ENCODE results near the gene NUMBL.

DNA sequence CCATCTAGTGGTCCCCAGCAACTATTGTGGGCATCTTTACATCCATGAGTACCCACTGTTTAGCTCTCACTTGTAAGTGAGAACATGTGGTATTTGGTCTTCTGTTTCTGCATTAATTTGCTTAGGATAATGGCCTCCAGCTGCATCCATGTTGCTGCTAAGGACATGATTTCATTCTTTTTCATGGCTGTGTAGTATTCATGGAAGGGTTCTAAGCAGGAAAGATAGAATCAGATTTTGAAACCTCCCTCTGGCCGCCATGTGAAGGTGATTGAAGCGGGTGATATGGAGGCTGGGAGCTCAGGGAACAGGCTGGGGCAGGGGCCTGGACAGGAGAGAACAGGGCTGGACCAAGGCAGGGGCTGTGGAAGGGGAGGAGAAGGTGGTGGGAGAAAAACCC is 69.2 kb downstream of the NUMBL start:
- TF ChIP-seq POLR2AphosphoS5 (IDR thresholded peaks at IDR 0.05; ENCODE audit: low read depth, low read length) (no peak), EP300 (IDR thresholded peaks at IDR 0.05; ENCODE audit: low read depth in 2 of 2, low read length in 2 of 2) (no peak), EP300 (CRISPR knock-in tag; IDR thresholded peaks at IDR 0.05; ENCODE audit: borderline replicate concordance) (no peak), ZNF253 (CRISPR knock-in tag; IDR thresholded peaks at IDR 0.05; ENCODE audit: borderline replicate concordance) (no peak), MTA3 (CRISPR knock-in tag; IDR thresholded peaks at IDR 0.05) (no peak), ZNF850 (CRISPR knock-in tag; conservative IDR thresholded peaks at IDR 0.05) (no peak), RFX3 (CRISPR knock-in tag; IDR thresholded peaks at IDR 0.05) (no peak)
- TF ChIP-seq, protein P1, sequence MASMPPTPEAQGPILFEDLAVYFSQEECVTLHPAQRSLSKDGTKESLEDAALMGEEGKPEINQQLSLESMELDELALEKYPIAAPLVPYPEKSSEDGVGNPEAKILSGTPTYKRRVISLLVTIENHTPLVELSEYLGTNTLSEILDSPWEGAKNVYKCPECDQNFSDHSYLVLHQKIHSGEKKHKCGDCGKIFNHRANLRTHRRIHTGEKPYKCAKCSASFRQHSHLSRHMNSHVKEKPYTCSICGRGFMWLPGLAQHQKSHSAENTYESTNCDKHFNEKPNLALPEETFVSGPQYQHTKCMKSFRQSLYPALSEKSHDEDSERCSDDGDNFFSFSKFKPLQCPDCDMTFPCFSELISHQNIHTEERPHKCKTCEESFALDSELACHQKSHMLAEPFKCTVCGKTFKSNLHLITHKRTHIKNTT (CRISPR knock-in tag; IDR thresholded peaks at IDR 0.05), result no peak
- TF ChIP-seq, protein P2, sequence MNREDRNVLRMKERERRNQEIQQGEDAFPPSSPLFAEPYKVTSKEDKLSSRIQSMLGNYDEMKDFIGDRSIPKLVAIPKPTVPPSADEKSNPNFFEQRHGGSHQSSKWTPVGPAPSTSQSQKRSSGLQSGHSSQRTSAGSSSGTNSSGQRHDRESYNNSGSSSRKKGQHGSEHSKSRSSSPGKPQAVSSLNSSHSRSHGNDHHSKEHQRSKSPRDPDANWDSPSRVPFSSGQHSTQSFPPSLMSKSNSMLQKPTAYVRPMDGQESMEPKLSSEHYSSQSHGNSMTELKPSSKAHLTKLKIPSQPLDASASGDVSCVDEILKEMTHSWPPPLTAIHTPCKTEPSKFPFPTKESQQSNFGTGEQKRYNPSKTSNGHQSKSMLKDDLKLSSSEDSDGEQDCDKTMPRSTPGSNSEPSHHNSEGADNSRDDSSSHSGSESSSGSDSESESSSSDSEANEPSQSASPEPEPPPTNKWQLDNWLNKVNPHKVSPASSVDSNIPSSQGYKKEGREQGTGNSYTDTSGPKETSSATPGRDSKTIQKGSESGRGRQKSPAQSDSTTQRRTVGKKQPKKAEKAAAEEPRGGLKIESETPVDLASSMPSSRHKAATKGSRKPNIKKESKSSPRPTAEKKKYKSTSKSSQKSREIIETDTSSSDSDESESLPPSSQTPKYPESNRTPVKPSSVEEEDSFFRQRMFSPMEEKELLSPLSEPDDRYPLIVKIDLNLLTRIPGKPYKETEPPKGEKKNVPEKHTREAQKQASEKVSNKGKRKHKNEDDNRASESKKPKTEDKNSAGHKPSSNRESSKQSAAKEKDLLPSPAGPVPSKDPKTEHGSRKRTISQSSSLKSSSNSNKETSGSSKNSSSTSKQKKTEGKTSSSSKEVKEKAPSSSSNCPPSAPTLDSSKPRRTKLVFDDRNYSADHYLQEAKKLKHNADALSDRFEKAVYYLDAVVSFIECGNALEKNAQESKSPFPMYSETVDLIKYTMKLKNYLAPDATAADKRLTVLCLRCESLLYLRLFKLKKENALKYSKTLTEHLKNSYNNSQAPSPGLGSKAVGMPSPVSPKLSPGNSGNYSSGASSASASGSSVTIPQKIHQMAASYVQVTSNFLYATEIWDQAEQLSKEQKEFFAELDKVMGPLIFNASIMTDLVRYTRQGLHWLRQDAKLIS (CRISPR knock-in tag; IDR thresholded peaks at IDR 0.05), result no peak
- TF ChIP-seq, protein P3, sequence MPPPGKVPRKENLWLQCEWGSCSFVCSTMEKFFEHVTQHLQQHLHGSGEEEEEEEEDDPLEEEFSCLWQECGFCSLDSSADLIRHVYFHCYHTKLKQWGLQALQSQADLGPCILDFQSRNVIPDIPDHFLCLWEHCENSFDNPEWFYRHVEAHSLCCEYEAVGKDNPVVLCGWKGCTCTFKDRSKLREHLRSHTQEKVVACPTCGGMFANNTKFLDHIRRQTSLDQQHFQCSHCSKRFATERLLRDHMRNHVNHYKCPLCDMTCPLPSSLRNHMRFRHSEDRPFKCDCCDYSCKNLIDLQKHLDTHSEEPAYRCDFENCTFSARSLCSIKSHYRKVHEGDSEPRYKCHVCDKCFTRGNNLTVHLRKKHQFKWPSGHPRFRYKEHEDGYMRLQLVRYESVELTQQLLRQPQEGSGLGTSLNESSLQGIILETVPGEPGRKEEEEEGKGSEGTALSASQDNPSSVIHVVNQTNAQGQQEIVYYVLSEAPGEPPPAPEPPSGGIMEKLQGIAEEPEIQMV (CRISPR knock-in tag; IDR thresholded peaks at IDR 0.05; ENCODE audit: low read depth), result no peak
- TF ChIP-seq, protein P4, sequence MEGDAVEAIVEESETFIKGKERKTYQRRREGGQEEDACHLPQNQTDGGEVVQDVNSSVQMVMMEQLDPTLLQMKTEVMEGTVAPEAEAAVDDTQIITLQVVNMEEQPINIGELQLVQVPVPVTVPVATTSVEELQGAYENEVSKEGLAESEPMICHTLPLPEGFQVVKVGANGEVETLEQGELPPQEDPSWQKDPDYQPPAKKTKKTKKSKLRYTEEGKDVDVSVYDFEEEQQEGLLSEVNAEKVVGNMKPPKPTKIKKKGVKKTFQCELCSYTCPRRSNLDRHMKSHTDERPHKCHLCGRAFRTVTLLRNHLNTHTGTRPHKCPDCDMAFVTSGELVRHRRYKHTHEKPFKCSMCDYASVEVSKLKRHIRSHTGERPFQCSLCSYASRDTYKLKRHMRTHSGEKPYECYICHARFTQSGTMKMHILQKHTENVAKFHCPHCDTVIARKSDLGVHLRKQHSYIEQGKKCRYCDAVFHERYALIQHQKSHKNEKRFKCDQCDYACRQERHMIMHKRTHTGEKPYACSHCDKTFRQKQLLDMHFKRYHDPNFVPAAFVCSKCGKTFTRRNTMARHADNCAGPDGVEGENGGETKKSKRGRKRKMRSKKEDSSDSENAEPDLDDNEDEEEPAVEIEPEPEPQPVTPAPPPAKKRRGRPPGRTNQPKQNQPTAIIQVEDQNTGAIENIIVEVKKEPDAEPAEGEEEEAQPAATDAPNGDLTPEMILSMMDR (CRISPR knock-in tag; IDR thresholded peaks at IDR 0.05), result no peak

Data from HepG2 (cell line).